ENCODE measurements around the gene GNS. TPM values are rescaled to one million over a fixed set of nuclear protein-coding genes. Genes with fewer than 3 reads are reported as not detected.

The GNS gene
- total RNA-seq, 3 donors from 2014 or later = 57.4 to 79.2 (median 72.9) TPM

DNA sequence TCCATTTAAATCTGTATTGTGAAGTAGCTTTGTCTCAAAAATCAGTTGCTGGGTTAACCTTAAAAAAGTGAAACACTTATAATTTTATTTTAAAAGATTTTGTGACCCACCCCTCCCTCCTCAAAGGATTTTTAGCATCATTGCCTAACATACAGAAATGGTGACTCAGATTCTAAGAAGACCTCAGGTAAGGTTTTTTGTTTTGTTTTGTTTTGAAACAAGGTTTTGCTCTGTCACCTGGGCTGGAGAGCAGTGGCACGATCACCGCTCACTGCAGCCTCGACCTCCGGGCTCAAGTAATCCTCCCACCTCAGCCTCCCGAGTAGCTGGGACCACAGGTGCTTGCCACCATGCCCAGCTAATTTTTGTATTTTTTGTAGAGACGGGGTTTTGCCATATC is 74.2 kb downstream of the GNS start:
- Histone ChIP-seq H3K9me3 (no peaks in the 10 kb centered on the region), H3K4me1 (ENCODE audit: low read depth) (peaks cover 14% of the 10 kb centered on the region), H3K4me3 (no peak overlapping the region), H3K36me3 (ENCODE audit: low read depth) (no peaks in the 10 kb centered on the region)
- intact Hi-C loops (cut with DNase I, micrococcal nuclease) = no loop called here
- TF ChIP-seq, protein P1, sequence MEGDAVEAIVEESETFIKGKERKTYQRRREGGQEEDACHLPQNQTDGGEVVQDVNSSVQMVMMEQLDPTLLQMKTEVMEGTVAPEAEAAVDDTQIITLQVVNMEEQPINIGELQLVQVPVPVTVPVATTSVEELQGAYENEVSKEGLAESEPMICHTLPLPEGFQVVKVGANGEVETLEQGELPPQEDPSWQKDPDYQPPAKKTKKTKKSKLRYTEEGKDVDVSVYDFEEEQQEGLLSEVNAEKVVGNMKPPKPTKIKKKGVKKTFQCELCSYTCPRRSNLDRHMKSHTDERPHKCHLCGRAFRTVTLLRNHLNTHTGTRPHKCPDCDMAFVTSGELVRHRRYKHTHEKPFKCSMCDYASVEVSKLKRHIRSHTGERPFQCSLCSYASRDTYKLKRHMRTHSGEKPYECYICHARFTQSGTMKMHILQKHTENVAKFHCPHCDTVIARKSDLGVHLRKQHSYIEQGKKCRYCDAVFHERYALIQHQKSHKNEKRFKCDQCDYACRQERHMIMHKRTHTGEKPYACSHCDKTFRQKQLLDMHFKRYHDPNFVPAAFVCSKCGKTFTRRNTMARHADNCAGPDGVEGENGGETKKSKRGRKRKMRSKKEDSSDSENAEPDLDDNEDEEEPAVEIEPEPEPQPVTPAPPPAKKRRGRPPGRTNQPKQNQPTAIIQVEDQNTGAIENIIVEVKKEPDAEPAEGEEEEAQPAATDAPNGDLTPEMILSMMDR (IDR thresholded peaks at IDR 0.05) = no peak
- no peak for ATAC-seq
- no peak for DNase-seq

DNA sequence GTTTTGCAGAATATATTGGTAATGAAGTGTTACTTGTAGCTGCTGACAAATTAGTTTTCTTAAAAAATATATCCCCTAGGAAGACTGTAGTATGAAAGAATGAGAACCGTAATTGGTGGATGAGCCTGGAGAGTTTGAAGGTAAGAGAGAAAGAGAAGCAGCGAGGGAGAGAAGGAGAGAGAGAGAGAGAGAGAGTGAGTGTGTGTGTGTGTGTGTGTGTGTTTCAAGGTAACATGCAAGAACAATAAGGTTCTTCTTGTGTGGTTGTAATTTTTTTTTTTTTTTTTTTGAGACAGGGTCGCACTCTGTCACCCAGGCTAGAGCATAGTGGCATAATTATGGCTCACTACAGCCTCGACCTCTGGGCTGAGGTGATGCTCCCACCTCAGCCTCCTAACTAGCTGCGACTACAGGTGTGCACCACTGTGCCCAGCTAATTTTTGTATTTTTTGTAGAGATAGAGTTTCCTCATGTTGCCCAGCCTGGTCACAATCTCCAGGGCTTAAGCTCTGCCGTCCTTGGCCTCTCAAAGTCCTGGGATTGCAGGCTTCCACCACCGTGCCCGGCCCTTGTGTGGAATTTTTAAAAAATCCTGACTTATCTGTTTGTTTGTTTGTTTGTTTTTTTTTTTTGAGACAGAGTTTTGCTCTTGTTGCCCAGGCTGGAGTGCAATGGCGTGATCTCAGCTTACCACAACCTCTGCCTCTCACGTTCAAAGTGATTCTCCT is 75.2 kb downstream of the GNS start:
- H3K4me1 ChIP-seq (ENCODE audit: low read depth) = peaks cover 23% of the 10 kb centered on the region
- intact Hi-C loops (cut with DNase I, micrococcal nuclease) = no loop called here
- DNase-seq = no peak
- no peak overlapping the region for H3K4me3 ChIP-seq
- ATAC-seq = no peak
- no peaks in the 10 kb centered on the region for H3K9me3 ChIP-seq
- TF ChIP-seq, protein P1 (IDR thresholded peaks at IDR 0.05) = no peak
- no peaks in the 10 kb centered on the region for H3K36me3 ChIP-seq (ENCODE audit: low read depth)

DNA sequence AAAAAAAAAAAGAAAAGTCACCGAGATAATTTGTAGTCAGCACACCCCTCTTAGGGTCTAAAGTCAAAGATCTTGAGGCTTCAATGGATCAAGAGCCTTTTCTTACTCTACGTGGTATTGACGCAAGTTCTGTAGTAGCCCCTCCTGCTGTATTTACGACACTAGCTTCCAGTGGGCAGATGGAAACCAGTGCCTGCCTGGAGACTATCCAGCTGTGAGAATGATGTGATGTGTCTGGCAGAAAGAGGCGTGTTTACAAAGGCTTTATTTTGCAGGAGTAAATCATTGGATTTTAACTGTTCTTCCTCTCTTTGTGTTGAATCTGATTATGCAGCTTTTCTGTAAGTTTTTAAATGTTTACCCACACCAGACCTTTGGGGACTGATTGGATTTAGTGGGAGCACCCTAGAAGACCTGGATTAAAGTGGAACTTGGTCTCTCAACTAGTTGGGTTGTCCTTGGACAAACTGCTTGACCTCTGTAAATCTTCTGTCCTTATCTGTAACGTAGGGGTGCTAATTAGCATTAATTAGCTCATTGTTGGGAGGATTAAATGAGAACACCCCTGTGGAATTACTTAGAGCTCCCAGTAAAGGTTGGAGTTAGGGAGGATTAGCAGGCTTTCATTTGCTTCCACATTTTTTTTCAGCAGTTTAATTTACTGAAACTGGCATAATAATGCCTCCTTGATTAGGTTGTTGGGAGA is 76.5 kb downstream of the GNS start:
- DNase-seq (no peak), ATAC-seq (no peak)
- TF ChIP-seq, protein P1 (IDR thresholded peaks at IDR 0.05) = no peak
- Histone ChIP-seq H3K4me3 (no peak overlapping the region), H3K4me1 (ENCODE audit: low read depth) (peaks cover 25% of the 10 kb centered on the region), H3K36me3 (ENCODE audit: low read depth) (no peaks in the 10 kb centered on the region), H3K9me3 (no peaks in the 10 kb centered on the region)
- intact Hi-C loops (cut with DNase I, micrococcal nuclease) = no loop called here

DNA sequence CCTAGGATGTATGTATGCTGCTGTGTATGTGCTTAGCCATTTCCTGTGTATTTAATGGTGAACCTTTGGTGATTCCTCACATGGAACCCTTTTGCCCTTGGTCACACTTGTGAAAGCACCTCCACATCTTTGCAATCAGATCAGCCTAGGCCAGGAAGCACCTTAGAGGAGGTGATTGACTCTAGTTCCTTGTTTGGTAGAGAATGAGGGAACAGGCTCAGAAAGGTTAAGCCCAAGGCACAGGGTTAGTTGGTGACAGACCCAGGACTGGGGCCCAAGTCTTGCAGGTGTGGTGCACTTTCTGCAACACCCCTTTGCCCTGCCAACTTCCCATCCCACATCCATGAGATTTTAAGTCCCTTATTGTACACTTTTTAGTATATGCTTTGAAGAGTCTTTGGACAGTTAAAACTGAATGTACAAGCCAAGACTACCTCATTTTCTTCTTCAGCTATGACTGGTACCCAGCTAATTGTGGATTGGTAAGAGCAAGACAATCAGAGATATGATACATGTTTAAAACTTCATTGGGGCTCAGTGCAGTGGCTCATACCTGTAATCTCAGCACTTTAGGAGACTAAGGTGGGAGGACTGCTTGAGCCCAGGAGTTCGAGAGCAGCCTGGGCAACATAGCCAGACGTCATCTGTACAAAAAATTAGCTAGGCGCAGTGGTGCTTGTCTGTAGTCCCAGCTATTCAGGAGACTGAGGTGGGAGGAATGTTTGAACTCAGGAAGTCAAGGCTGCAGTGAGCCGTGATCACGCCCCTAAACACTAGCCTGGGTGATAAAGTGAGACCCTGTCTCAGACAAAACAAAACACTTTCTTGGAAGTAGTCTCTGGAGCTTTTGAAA is 77.8 kb downstream of the GNS start:
- no peak overlapping the region for H3K4me3 ChIP-seq
- intact Hi-C loops (cut with DNase I, micrococcal nuclease) = no loop called here
- H3K4me1 ChIP-seq (ENCODE audit: low read depth) = peaks cover 34% of the 10 kb centered on the region
- DNase-seq = no peak
- TF ChIP-seq, protein P1 (IDR thresholded peaks at IDR 0.05) = no peak
- no peaks in the 10 kb centered on the region for H3K9me3 ChIP-seq
- no peaks in the 10 kb centered on the region for H3K36me3 ChIP-seq (ENCODE audit: low read depth)
- no peak for ATAC-seq

DNA sequence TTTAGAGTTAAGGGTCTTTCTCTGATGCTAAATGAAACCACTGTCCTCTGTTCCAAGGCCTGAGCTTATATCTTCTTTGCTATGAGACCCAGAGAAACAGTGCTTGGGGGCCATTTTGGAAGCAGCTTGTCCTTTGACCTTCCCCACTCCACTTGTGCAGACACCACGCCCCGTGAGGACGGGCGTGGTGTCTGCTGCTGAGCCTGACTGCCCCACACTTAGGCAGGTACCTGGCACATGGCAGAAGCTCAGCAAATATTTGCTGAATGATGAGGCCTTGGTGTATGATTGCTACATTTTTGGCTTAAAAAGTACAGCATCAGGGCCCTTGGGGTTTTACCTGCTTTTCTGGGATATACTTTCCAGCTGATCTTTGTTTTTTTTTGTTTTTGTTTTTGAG is 79.0 kb downstream of the GNS start:
- DNase-seq (peak in 2 of 3 donors; percentile 53 to 69), ATAC-seq (peak; percentile 69)
- H3K4me3 ChIP-seq = no peak overlapping the region
- no peaks in the 10 kb centered on the region for H3K36me3 ChIP-seq (ENCODE audit: low read depth)
- no peaks in the 10 kb centered on the region for H3K9me3 ChIP-seq
- intact Hi-C loops (cut with DNase I, micrococcal nuclease) = no loop called here
- peaks cover 44% of the 10 kb centered on the region for H3K4me1 ChIP-seq (ENCODE audit: low read depth)
- TF ChIP-seq, protein P1 (IDR thresholded peaks at IDR 0.05) = no peak

Measured in mucosa of descending colon (tissue), 3 donors.